SH-SY5Y (cell line): ENCODE results near the gene DLK1.

ENCODE experiments used
- GATA2 ChIP-seq: IDR thresholded peaks from 2 replicates; pipeline ENCODE4 v1.6.1; 2011; ENCODE audit warnings: mild to moderate bottlenecking, low read depth, low read length
- GATA3 ChIP-seq: IDR thresholded peaks from 2 replicates; pipeline ENCODE4 v1.6.1; 2011; ENCODE audit warnings: low read depth, mild to moderate bottlenecking, low read length, moderate library complexity

DNA sequence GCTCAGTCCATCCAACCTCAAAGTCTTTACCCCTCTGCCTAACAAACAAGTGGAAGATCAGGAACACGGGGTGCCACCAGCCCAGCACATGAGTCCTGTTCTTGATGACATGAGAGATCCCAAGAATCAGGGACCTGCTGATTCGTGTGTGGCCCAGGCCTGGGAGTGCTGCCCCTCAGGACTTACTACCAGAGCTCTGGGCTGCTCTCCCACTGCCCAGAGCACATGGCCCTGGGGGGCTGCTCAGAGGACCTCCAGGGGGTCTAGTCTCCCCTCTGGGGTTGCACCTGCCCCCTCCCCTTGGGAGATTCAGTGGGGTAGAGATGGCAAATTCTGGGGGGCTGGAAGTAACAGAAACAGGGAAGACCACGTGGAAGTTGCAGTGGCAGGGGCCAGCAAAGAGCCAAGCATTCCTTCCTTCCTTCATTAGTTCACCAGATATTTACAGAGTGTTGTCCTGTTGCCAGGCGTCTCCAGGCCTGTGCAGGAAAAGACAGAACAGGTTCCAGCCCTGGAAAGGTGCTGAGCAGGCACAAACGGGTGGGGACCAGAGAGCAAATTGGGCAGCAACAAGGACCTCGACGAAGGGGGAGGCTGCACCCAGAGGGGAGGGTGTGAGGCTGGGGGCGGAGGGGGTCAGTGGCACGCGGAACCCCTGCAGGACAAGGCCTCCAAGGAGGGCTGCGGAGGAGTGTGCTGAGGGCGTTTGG is 54.1 kb downstream of the DLK1 start:
- TF ChIP-seq GATA3 (no peak), GATA2 (no peak)
